ENCODE measurements around the gene NAT8L.

Gene NAT8L

GRCh38 chr4:2045518-2045951 is 13.6 kb upstream of the NAT8L start:
- DNase-seq (ENCODE audit: low read depth in 2 of 2) = no peak

- no peak for DNase-seq (ENCODE audit: low read depth in 2 of 2)
Measured at GRCh38 chr4:2046031-2046961, 12.8 kb upstream of the NAT8L start.

DNA sequence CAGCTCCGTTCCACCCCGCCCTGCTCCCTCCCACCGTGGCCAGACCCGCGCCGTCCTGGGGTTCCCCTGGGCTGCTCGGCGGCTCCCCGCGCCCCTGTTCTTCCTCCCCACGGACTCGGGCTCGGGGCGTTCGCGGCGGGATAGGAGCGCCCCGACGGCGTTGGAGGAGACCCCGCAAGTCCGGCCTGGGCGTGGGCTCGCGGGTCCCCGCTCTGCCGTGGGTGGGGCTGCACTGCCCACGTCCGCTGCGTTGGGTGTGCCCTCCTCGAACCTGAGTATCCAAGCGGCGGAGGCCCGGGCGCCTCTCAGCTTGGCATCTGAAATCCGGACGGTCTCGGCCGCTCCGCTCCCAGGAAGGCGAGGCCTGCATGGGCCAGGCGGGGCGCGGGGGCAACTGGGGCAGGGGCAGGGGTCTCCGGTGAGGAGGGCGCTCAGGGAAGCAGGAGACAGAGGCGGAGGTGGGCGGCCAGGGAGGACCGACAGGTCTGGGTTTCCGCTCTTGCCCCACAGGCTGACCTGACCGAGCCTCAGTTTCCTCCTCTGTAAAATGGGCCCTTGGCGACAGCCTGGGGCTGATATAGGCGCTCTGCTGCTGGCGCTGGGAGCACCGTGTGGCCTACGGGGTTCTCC is 12.0 kb upstream of the NAT8L start:
- no peak for DNase-seq (ENCODE audit: low read depth in 2 of 2)

- DNase-seq (ENCODE audit: low read depth in 2 of 2) = no peak
Measured at GRCh38 chr4:2047781-2048581, 11.1 kb upstream of the NAT8L start.

- DNase-seq (ENCODE audit: low read depth in 2 of 2) = no peak
Measured at GRCh38 chr4:2048831-2049230, 10.3 kb upstream of the NAT8L start.

GRCh38 chr4:2049381-2049780 is 9.7 kb upstream of the NAT8L start:
- no peak for DNase-seq (ENCODE audit: low read depth in 2 of 2)

GRCh38 chr4:2049811-2050210 is 9.3 kb upstream of the NAT8L start:
- DNase-seq (ENCODE audit: low read depth in 2 of 2) = no peak

GRCh38 chr4:2051086-2051485 is 8.0 kb upstream of the NAT8L start:
- no peak for DNase-seq (ENCODE audit: low read depth in 2 of 2)

DNA sequence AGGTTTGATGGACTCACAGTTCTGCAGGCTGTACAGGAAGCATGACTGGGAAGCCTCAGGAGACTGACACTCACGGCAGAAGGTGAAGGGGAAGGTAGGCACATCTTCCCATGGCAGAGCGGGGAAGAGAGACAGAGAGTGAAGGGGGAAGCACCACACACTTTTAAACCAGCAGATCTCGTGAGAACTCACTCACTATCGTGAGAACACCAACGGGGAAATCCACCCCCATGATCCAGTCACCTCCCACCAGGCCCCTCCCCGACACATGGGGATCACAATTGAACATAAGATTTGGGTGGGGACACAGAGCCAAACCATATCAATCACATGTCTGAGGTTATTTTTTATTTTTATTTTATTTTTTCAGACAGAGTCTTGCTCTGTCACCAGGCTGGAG is 4.9 kb upstream of the NAT8L start:
- no peak for DNase-seq (ENCODE audit: low read depth in 2 of 2)

DNA sequence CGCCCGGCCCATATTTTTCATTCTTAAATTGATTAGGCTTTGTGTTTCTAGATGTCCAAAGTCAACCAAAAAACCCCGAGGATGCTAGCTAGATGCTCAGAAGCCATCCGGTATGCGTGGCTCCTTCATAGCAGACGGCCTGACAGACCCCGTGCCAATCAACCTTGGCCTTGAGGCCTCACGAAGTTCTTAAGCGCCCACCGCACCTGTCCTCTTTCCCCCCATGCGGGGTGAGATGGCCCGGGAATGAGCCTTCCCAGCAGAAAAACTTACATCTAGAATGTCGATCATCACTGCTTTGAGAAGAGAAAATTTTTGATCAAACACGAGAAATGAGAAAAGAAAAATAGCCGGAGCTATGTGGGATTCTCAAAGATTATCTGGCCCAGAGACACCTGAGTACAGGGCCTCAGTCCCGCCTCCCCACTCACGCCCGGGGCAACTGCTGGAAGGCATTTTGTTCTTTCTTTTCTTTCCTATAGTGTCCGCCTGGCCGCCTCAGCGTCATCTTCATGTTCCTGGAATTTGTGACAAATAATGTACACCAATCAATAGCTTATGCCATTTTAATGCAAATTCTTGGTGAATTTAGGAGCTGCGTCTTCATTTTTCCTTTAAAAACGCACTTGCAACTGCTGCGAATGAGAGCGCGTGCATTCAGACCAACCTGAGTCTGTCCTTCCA is 1.6 kb upstream of the NAT8L start:
- no peak for DNase-seq (ENCODE audit: low read depth in 2 of 2)

DNA sequence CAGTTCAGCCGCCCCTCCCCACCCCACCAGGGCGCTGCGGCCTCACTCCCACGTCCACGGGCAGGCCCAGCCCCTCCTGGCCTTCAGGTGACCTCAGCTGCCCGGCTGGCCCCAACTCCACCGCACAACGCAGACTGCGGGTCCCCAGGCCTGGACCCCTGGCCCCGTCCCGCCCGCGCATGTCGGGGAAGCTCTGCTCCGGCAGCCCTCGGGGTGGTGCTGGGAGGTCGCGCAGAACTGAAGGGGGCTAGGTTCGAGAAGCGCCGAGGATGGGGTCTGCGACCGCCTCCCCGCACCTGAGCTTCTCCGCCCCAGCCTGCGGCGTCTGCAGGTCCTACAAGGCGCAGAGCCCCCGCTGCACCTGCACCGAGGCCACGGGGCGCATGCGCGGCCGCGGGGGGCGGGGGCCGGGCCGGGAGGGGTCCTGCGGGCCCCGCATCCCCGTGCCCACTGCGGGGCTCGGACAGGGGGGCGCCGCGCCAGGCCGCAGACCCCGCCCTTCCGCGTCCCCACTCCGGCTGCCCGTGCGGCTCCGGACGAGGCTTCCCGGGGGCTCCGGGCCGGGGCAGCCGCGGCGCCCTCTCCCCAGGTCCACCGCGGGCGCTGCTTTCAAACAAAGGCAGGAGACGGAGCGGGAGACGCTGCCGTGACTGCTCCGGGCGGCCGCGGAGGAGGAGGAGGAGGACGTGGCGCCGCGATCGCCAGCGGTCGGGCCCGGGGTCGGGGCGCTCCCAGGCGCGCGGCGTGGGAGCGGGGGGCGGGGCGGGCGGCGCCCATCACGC is 672 bp upstream of the NAT8L start:
- DNase-seq (ENCODE audit: low read depth in 2 of 2) = no peak

DNA sequence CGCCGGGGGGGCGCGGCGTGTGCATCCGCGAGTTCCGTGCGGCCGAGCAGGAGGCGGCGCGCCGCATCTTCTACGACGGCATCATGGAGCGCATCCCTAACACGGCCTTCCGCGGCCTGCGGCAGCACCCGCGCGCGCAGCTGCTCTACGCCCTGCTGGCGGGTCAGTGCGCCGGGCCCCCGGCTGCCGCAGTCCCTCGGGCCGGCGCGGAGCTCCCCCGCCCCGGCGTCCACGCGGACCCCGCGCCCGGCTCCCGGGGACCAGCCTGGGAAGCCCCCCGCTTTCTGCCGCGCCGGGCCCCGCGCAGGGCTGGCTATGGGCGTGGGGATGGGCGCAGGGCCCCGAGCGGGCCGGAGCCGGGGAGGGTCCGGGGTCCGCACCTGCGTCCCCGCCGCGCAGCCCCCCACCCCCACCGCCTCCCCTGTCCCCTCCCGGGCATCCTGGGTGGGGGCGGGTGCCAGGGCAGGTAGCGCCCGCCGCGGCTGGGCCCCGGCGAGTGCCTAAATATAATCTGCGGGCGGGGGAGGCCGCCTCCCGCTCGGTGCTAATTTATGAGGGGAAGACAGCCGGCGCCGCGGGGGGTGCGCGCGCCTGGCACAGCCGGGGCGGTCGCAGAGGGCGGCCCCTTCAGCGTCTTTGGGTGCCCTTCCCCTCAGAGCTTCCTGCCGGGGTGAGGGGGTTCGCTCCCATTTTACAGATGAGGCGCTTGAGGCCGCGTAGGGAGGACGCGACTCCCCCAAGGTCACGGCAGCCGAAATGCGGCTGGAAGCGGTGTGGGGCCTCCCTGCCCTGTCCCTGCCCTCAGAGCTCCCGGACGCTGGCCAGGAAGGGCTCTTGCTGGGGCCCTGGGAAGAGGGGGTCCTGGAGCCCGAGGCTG is 837 bp downstream of the NAT8L start:
- no peak for DNase-seq (ENCODE audit: low read depth in 2 of 2)

DNA sequence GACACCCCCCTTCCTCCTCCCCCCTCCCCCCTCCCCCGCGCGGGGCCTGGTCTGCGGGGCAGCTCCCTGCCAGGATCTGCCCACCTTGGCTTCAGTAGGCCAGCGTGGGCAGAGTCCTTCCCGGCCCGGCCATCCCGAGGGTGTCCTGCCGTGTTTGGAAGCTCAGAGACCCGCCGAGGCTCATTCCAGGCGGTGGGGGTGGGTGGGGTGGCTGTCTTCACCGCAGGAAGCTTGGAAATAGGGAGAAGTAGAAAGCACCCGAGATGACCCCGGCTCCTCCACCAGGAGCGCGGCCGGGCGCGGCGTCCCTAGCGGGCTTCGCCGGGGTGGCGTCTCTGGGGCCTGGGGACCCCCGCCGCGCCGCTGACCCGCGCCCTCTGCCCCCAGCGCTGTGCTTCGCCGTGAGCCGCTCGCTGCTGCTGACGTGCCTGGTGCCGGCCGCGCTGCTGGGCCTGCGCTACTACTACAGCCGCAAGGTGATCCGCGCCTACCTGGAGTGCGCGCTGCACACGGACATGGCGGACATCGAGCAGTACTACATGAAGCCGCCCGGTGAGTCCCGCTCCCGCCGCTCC is 1.6 kb downstream of the NAT8L start:
- DNase-seq (ENCODE audit: low read depth in 2 of 2) = no peak

GRCh38 chr4:2061186-2062131 is 2.3 kb downstream of the NAT8L start:
- no peak for DNase-seq (ENCODE audit: low read depth in 2 of 2)

DNA sequence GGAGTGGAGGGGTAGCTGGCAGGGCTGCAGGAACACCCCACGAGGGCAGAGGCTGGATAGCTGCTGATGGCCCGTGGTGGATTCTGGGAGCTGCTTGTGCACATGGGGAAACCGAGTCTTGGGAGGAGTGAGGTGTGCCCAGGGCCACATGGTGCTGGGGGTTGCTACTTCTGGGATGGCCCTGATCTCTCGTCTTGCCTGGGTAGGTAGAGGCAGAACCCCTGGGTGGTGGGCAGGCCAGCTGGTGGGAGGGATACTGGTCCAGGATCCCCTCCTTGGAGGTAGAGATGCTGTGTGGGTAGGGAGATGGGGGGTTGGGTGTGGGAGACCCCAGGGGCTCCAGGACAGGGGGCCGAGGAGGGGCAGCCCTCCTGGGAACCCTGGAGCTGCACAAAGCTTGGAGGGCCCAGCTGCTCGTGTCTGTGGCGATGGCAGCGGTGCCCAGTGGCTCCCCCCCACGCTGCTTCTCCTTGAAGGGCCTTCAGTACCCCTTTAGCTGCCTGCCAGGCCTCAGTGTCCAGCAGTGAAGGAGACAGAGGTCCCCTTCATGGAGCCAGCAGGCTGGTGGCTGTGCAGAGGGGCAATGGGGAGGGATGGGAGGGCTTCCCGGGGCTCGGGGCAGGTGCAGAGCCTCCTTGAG is 3.2 kb downstream of the NAT8L start:
- DNase-seq (ENCODE audit: low read depth in 2 of 2) = no peak

DNA sequence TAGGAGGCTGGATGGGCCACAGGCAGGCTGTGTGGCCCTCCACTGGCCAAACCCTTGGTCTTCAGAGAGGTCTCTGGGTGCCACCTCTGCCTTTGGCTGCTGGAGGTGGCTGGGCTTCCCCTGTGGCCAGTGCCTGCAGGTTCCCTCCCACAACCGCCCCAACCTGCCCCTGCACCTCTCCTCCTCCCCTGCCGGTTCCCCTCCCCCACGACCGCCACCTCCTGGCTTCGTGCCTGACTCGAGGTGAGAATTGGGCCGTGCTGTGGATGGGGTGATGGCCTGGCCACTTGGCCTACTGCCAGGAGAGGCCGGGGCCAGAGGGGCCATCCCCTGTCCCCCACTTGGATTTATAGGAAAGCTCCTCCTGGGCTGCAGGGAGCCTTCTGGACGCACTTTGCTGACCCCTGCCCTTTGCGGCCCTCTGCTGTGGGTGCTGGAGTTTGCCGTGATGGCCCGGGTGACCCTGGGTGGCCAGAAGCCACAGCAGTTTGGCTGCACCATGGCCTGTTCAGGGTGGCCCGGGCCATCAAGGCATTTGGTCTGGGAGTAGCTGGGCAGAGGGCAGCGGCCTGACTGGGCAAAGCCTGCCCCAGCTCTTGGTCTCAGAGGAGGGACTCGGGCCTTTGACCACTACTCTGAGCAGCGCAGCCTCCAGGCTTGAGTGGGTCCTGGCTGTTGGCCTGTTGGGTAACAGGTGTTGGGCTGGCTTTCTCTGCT is 3.8 kb downstream of the NAT8L start:
- no peak for DNase-seq (ENCODE audit: low read depth in 2 of 2)

GRCh38 chr4:2063557-2064275 is 4.6 kb downstream of the NAT8L start:
- no peak for DNase-seq (ENCODE audit: low read depth in 2 of 2)

Data from stimulated activated CD8-positive, alpha-beta memory T cell treated with anti-CD3 and anti-CD28 coated beads, Interleukin-7, amount 100 ng/mL, for 1 hour (primary cell).